GM19372 (cell line): ENCODE measurements around the gene C10orf71.

Experiments used
- ATAC-seq: cut with Tn5 transposase; IDR thresholded peaks from one replicate; pipeline ENCODE4 v1.9.1; 2021; ENCODE audit warnings: mild to moderate bottlenecking, low read depth, moderate library complexity; ENCODE audit not compliant: unreplicated experiment

The C10orf71 gene

DNA sequence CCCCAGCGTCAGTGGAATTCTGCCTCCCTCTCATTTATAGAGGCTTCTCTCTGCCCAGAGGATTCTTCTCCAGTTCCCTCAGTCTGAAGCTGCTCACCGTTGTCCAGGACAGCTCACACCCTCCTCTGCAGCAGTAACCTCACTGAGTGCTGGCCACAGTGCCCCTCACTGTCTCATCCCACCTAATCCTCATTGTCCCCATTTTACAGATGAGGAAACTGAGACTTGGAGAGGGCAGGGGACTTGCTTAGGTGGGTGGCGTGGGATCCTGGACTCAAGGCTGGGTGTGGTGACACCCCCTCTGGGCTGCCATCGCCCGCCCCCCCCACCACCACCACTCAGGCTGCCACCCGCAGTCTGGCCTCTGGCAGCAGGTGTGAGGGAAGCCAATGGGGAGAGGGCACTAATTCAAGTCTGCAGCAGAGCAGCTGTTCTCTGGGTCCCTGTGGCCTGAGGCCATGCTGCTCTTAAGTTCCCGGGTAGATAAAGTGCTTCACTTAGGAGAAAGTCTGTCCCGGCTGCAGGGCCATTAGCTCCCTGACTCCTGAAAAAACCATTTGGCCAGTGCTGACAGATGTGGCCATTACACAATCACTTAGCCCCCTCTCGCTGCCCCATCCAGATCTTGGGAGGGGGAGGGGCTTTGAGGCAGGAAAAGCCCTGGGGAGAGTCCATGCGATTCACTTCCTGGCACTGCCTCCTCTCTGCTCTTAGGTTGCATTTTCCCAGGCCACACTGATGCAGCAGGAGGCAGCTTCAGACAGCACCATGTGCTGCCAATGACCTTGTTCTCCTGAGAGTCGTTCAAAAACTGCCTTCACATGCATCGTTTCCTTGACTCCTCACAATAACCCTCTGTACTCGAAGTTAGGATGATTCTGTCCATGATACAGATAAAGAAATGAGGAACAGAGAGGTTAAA is 60.6 kb downstream of the C10orf71 start:
- no peak for ATAC-seq

DNA sequence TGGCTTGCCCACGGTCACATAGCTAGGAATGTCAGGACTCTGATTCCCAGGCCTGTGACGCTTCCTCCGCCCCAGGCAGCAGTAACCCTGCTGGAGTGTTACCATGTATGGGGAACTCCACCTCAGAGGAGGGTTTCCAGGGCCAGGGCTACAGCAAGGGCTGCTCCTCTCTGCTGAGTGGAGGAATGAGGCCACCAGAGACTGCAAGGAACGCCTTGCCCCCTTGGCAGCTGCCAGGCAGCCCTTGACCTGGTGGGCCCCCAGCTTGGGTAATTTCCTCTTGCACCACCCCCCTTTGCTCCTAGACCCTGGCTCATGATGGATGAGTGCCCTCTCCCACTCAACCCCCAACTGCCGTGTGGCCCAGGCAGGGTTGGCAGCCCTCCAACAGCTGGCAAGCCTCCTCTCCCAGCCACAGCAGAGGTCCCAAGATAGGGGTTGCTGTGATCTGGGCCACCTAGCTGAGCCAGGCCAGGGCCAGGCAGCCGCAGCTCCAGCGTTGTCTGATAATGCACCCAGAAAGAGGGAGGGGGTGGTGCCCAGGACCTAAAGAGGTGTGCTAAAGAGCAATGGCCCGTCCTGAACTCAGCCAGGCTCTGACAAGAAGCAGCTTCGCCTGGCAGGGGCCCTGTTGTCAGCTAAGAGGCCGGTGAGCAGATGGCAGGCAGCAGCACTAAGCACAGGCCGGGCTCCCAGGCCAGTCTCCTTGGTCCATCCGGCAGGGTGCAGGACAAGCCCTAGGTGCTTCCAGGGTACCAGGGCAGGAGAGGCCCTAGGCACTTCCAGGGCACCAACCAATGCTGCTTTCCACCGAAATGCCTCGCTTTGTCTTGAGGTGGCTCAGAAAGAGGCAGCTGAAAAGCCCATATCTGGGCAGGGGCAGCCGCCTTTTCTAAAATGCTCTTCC is 61.6 kb downstream of the C10orf71 start:
- ATAC-seq = no peak

DNA sequence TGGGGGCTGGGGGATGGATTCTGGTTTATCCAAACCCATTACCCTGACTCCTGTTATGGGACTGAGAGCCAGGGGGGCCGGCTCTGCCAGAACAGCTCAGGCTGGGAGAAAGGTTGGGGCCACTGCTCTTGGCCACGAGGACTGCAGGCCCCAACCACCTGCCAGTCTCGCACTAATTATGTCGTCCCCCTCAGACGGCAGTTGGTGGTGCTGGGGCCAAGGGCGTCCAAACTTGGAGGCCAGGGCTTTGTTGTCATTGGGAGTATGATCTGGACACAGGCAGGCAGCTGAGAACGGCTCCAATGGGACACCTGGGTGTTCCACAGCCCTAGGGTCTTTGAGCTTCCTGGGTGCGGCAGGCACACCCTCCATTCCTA is 62.2 kb downstream of the C10orf71 start:
- no peak for ATAC-seq

DNA sequence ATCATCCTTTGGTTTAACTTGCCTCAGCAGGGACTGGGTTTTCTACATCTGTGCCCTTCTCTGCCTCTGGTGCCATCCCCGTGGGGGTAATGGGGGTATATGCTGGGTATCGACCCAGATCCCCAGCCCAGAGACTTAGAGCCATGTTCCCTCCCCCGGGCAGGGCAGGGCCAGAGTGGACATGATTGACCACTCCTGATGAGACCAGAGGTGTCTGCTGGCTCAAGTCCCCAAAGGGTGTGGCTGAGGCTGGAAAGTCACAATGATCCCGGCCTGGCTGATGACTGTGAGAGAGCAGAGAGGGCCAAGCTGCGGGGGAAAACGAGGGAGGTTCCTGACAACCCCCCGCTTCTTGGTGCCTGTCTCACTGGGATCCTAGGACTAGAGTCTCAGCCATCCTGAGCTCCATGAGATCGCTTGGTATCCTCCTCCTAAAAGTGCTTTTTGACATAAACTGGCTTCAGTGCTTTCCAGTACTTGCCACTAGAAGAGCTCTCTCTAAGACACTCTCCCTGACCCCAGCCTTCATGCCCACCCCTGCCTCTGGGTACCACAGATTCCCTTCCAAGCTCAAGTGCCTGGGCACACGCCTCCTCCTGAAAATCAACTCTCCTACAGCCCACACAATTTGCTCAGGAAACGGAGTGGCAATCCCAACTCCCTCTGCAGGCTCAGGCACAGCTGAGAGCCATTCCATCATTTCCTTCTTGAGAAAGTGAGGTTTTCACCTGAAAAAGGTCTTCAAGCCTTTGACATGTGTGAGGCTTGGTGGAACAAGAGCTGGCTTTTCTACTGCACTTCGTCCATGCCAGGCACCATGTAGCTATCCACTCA is 63.0 kb downstream of the C10orf71 start:
- ATAC-seq = no peak

DNA sequence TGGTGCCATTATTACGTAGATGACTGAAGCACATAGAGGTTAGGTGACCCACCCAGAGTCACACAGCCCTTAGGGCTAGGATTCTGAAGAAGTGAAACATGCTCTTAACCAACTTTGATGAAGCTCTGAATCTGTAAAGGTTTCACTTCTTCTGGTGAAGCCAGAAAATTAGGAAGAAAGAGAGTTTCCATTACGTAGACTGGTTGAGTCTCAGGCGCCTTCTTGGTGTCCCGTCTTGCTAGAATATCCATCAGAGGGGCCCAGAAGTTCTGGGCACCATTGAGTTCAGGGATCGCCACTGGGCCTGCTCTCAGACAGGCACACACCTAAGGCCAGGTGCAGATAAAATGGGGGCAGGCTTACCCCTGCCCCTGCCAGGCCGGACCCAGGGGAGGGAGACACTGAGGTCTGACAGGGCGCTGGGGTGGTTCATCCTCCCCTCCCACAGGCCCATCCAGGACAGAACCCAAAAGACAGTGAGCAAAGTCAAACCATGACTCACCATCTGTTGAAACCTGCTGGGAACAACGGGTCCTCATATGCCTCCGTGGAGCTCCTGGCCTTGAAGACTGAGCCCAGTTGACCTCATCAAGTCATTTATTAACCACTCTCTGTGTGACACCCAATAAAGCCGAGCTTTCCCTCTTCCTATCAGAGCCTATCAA is 63.8 kb downstream of the C10orf71 start:
- ATAC-seq = peak; percentile 93

DNA sequence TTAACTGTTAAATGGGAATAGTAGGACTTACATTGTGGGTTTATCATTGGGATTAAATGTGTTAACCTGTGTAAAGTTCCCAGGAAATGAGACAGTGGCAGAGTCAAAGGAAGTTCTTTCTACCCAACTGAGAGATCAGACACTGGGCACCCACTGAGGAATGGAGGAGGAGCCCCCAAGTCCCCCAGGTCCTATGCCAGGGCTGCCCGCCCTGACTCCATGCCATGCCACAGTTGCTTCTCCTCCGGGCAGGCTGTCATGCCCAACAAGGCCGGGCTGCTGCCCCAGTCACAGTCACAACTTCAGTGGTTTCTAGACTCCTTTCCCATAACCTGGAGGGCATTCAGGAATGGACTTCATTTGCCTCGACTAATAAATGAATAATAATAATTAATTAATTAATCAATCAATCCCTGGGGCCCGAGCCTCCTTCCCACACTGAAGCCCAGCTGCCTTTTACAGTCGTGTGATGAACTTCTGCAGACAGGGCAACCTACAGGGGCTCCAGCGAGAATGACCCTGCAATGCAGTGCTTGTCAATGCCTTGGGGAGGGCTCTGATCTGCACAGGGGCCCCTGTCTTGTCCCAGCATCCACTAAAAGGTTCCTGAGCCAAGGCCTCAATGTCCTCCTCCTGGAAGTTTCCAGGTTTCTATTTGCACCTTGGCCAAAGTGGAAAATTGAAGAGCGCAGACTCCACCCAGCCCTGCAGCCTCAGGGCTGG is 64.5 kb downstream of the C10orf71 start:
- no peak for ATAC-seq

DNA sequence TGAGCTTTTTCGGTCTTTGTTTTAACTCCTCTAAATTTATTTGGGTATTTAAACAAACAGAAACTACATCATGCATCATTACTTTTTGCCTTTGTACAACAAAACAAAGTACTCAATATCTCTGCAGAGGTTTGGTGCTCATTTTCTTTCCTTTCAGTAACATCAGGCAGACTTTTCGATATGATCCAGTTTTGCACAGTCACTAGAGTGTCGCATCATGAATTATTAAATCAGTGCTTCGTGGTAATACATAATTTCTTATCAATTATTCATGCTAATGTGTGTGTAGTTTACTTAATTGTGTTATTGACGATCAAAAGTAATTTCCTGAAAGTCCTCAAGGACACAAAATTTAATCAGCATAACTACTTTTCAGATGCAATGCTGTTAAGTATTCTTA is 65.1 kb downstream of the C10orf71 start:
- no peak for ATAC-seq

DNA sequence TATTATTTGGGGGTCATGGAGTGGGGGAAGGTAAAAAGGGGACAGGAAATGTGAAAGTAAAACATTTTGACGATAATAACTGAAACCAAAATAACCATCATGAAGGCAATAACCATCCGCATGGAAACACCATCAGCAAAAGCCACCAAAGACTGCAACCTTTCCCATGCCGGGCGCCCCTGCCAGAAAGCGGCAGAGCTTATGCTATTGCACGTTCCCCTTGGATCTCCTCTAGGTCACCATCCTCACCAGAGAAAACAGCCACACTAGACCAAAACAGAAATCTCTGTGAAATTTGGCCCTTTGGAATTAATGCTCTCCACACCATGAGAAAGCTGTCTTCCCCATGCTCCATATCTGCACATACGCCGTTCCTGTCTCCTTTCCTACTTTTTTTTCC is 65.8 kb downstream of the C10orf71 start:
- no peak for ATAC-seq

DNA sequence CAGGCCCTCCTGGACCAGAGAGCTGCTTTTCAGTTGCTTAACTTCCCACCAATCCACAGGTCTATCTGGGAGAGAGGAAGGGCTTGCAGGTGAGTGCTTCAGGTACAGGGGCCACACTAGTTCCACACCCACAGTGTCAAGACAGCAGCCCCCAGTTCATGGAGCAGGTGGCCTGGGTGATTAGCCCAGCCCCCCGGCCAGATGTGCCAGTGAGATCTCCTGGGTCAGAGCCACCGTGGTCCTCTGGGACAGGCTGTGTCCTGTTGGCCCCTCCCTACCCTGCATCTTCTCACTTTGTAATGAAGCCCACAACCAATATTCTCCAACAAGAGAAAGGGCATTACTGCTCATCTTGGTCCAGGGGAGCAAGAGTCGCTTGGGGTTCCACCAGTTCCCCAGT is 66.3 kb downstream of the C10orf71 start:
- ATAC-seq = no peak

DNA sequence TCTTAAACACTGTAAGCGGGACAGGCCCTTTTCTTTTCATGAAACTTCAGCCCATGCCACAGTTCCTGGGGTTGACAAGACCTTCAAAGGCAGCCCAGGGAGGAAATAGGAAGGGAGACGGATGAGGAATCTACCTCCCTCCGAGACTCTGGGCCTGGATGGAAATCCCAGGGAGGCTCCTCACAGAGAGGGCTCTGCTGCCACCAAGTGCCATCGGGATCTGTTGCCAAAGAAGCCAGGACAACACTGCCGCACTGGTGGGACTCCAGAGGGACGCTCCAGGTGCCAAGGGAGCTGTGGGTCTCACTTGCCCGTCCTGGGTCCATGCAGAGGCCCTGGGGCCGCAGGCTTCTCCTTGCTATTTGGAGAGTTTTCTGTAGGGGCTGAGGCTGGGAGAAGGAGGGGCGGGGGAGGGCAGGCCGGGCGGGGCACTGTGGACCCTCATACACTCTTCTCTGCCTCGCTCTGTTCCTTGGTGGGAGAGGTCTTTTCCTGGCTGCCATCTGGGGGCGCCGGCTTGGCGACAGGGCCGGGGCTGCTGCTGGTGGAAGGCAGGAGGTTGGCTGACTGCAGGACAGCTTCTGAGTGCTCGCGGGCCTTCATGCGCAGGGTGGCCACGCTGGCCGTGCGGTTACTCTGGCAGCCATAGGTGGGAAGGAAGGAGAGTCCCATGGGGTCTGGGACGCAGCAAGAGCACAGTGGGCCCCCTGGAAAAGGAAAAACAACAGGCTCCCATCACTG is 66.9 kb downstream of the C10orf71 start:
- ATAC-seq = no peak

DNA sequence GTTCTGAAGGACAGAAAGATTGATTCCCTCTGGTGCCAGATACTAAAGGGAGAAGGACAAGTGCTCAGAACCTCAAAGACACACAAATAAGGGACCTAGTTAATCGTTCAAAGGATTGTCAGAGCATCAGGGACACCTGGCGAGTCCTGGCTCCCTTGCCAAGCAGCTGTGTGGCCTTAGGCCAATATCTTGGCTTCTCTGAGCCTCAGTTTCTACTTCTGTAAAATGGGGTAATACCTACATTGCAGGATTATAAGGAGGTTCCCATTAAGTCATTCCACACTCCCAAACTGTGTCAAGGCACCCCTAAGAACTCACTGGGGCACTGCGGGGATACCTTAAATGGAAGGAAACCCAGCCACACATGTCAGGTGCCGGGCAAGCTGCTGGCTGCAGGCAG is 67.5 kb downstream of the C10orf71 start:
- no peak for ATAC-seq

DNA sequence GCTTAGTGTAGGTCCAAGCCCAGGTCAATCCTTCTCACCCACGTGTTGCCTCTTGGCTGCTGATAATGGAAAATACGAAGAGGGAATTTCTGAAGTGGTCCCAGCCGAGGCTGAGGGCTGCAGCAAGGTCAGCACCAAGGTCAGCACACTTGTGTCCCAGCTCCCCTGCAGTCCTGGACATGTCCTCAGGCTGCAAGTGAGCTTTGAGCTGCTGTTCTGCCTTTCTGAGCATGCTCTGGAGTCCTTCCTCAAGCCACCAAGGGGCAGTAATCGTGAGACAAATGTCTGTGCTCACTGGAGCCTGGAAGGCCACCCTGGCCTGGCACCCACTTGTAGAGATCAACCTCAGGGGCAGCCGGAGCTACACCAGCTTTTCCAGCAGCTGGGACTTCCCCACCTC is 68.6 kb downstream of the C10orf71 start:
- ATAC-seq = no peak

DNA sequence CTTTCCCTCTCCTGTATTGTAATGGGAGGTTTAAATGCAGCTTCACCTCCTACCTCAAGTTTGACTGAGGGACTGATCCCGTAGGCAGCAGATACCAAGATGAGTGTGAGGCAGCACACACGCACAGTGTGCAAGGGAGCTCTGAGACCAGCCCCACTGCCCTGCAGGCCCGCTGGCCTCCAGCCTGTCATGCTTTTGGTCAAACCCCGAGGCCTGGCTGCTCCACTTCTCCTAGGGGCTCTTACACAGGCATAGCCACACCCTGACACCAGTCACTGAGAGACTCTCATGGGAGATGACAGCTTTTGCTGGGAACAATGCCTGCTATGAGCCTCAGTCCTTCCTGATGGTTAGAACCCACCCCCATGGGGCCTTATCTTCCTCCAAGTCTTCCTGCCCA is 69.3 kb downstream of the C10orf71 start:
- ATAC-seq = no peak

DNA sequence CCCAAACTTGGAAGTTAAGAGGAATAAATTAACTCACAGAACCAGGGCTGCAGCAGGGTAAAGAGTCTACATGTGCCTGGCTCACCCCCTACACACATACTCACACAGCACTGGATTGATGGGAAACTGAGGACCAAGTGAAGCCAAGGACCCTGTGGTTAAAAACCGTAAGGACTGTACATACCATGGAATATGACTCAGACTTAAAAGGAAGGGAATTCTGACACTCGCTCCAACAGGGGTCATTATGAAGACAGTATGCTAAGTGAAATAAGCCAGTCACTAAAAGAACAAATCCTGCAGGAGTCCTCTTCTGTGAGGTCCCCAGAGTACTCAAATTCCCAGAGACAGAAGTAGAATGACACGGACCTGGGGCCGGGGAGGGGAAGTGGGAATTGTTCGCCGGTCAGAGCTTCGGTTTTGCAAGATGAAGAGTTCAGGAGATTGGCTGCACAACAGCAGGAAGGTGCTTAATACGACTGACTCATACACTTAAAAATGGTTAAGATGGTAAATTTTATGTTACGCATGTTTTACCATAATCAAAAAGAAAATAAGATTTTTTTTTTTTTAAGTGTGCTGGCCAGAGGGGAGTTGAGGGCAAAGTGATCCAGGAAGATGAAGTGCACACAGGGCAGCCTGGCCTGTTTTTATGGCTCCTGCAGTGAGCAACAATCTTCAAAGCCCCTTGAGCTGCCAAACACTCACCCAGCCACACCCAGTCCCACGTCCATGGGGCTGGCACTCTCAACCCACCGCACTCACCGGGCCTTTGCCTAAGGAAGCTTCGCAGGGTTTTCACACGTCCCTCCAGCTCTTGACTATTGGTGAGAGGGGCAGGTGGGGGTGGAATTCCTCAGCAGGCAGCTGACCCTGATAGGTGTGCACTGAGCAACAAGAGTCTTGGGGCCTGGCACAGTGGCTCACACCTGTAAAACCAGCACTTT is 70.5 kb downstream of the C10orf71 start:
- no peak for ATAC-seq

DNA sequence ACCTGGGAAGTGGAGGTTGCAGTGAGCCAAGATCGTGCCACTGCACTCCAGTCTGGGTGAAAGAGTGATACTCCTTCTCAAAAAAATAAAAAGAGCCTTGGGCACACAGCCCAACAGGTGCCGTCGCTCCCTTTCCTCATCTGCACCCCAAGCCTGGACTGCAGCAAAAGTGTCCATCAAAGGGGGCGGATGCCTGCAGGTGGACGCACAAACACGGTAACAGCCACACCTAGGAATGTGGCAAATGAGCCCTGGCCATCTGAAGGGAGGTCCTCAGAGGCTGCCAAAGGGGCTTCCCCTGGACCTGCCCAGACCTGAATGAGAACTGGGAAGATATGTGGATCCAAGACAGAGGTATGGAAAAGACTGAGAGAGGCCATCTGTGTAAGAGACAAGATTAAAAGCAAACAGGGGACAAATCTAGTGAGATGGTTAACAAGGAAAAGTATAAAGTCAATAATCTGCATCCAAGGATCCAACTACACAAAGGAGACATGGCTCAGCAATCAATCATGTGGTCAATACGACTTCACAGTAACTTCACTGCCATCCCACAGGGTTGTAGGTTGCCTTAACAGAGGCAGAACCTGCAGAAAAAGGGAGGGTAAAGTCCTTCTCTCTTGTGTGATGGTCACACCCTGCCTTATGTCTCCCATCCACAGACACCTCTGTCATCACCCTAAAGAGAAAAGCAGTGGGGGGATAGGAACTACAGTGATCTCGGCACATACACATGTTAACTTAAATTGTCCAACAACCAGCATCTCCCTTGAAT is 71.5 kb downstream of the C10orf71 start:
- ATAC-seq = no peak

DNA sequence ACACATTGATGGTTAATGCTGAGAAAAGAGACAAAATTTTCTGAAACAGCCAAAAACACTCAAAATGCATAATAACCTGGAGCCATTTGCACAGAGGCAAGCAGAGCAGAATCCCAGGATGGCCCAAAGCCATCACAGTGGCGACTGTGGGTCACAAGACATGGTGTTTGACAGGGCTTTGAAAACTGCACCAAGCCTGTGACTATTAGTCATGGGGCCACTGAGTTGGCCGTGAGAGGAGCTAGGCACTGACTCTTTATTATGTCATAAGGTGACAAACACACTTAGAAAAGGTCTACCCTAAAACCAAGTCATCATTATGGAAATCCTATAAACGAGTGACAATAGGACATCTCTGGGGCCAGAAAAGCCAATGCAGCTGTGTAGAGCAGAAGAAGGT is 73.0 kb downstream of the C10orf71 start:
- no peak for ATAC-seq

DNA sequence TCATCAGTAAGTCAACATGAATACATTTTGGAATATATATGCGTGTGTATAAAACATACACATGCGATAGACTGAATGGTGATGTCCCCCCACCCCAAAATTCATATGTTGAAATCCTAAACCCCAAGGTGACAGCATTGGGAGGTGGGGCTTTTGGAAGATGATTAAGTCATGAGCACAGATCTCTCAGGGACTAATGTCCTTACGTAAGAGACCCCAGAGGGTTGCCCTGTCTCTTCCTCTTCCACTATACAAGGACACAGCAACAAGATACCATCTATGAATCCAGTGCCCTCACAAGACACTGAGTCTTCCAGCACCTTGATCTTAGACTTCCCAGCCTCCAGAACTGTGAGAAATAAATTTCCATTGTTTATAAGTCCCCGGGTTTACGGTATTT is 74.4 kb downstream of the C10orf71 start:
- ATAC-seq = no peak
